Left ventricle myocardium superior (tissue), 1 donor: ENCODE measurements around the gene CYBRD1. TPM values are rescaled to one million over a fixed set of nuclear protein-coding genes. Genes with fewer than 3 reads are reported as not detected.
A peak's percentile ranks its signal among the peaks of the same experiment; 100 is the strongest.

ENCODE experiments used
- ATAC-seq: fragments of 200-7000 bp; cut with Tn5 transposase; one replicate; pipeline ENCODE4 v1.9.1; 2020; ENCODE audit warnings: mild to moderate bottlenecking, moderate library complexity
- DNase-seq: peaks from one replicate; pipeline ENCODE4 v3.0.0-alpha.2; 2020
- intact Hi-C: fragments of 100-400 bp; cut with micrococcal nuclease; formaldehyde crosslinking; loops from one replicate; pipeline ENCODE4 v1.11.0; 2022
- total RNA-seq: library from RNA; stranded (reverse); fragmentation: NEBNext Ultra II Directional; extraction: Animal tissue kit (Norgen Biotek cat#: 25700); gene quantifications from one replicate; pipeline ENCODE4 v1.2.1, GENCODE V29; 2021
- donor health status: DM: no; HTN: yes; CAD: no; lungs with severe emphysema.

The CYBRD1 gene
- total RNA-seq, 1 donor from 2014 or later, result 55.0 TPM

DNA sequence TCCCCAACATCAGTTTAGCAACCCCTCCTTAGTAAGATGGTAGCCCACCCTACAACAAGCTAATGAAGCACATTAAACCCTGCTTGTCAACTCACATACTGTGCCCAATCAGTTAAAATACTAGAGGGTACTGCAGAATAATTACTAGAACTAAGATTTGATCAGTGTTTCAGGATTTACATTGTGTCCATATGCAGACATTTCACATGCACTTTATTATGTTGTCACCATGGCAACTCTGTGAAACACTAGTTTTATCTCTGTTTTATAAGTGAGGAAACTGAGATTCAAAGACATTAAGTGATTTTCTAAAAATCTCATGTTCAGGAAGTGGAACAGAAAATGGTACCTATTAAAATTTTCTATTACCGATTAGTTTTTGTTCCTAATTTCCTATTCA, 61.7 kb downstream of the CYBRD1 start:
- DNase-seq, result no peak
- ATAC-seq, result no peak
- intact Hi-C loops, result no loop called here

DNA sequence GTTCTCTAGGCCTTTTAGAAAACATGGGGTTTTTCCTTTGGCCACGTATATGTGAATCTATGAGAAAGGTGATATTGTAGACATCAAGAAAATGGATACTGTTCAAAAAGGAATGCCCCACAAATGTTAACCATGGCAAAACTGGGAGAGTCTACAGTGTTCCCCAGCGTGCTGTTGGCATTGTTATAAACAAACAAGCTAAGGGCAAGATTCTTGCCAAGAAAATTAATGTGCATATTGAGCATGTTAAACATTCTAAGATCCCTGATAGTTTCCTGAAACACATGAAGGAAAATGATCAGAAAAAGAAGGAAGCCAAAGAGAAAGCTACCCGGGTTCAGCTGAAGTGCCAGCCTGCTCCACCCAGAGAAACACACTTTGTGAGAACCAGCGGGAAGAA, 64.9 kb downstream of the CYBRD1 start:
- intact Hi-C loops, result no loop called here
- DNase-seq (no peak), ATAC-seq (no peak)

DNA sequence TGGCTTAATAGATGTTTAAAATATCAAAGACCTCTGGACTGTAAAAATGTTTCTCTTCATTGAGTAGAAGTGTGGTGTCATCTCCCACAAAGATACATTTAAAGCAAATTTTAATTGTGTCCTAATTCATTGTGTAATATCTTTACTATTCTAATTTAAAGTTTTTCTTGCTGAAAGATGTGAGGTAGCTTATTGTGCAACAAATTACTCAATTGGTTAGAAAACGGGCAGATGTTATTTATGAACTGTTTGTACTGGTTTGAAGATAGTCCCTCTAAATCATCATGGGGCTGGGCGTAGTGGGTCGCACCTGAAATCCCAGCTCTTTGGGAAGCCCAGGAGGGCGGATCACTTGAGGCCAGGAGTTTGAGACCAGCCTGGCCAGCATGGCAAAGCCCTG, 65.3 kb downstream of the CYBRD1 start:
- intact Hi-C loops, result no loop called here
- no peak for DNase-seq
- ATAC-seq, result no peak

DNA sequence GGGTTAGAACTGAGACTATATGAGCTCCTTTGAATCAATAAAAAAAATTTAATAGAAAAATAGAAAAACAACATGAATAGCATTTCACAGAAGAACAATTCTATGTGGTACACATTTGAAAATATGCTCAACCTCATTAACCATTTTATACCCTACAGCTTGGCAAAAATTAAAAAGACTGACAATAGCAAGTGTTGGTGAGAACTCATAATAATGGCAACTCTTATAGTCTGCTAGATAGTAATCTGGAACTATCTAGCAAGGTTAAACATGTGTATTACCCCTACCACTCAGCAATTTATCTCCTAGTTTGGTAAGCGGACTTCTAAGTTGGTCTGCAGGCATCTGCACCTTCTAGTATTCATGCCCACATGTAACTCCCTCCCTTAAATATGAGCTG, 67.8 kb downstream of the CYBRD1 start:
- ATAC-seq (no peak), DNase-seq (no peak)
- intact Hi-C loops, result loop anchor here (10.0 kb wide), 1 partner anchor 525 kb away; no protein-coding TSS in a partner anchor

DNA sequence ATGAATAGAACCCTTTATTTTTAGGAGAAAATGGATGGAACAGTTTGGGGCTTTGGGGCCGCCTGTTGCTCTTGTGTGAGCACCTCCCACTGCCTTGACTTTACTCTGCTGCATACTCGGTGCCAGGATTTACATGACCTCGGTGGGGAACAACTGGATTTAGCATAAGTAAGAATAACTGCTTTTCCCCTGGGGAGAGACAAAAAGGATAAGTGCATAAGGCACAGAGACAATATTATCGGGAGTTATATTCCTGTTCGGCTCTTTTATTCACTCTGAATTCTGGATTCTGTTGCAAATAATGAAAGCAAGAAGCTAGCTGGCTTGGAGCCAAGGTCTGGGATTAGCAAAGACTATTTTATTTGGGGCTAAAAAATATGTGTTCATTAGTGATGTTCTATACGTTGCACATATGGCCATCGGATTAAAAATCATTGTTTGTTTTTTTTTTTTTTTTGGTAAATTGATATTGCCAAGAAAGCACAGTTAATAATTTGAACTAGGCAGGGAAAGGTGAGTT, 69.8 kb downstream of the CYBRD1 start:
- ATAC-seq (no peak), DNase-seq (no peak)
- intact Hi-C loops, result loop anchor here (10.0 kb wide), 1 partner anchor 523 kb away; no protein-coding TSS in a partner anchor

DNA sequence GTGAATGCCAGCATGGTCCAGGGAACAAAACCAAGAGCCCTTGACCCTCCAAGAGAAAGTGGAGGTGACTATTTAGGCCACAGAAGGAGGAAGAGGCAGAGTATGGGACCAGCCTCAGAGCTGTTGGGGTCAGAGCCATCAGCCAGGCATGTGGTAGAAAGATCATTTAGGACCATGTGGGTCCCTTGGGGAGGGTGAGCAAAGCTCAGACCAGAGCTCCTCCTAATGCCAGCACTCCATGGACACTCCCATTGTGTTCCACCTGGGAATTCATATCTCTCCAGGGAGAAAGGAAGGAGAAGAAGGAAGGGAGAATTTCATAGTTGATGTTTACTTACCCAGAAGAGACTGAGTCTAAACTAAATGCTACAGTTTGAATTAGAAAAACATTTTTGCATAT, 73.2 kb downstream of the CYBRD1 start:
- ATAC-seq (no peak), DNase-seq (no peak)
- intact Hi-C loops, result loop anchor here (10.0 kb wide), 1 partner anchor 519 kb away; no protein-coding TSS in a partner anchor

DNA sequence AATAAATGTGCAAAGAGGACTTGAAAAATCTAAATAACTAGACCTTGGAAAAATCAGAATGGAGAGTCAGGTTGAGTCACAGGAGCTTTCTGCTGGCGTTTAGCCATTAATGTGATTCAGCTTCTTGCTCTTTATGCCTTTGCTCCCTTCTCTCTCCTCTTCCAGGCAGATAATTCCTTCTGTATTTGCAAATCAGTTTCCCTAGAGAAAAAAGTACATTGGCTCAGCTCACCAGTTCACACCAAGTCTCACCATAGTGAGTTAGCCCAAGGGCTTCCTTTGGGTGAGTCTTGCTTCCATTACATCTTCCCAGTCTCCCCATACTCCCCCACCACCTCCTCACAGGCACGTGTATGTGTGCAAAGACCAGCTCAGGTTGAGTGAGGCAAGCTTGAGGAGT, 73.6 kb downstream of the CYBRD1 start:
- DNase-seq, result no peak
- ATAC-seq, result no peak
- intact Hi-C loops, result loop anchor here (10.0 kb wide), 1 partner anchor 519 kb away; no protein-coding TSS in a partner anchor

DNA sequence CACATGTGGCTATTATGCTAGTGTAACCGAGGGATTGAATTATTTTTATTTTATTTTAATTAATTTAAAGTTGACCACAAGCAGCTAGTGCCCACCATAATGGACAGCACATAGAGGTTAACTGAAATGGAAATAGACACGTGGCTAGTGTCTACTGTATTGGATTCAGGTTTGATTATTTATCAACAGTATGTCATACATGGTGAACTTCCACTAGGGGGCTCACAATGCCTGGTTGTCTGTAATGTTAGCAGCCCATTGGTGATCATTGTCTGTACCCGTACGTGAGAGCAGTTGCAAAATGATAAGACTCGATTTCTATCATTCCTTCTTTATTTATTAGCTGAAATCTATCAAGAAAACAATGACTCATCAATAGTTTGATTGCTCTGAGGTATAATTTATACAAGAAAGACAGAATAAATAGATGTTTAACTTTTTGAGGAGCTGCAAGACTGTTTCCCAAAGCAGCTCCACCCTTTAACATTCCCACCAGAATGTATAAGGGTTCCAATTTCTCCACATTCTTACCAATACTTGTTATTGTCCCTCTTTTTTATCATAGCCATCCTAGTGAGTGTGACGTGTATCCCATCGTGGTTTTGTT, 76.5 kb downstream of the CYBRD1 start:
- intact Hi-C loops, result loop anchor here (10.0 kb wide), 1 partner anchor 516 kb away; no protein-coding TSS in a partner anchor
- ATAC-seq (peak; percentile 74), DNase-seq (no peak)

DNA sequence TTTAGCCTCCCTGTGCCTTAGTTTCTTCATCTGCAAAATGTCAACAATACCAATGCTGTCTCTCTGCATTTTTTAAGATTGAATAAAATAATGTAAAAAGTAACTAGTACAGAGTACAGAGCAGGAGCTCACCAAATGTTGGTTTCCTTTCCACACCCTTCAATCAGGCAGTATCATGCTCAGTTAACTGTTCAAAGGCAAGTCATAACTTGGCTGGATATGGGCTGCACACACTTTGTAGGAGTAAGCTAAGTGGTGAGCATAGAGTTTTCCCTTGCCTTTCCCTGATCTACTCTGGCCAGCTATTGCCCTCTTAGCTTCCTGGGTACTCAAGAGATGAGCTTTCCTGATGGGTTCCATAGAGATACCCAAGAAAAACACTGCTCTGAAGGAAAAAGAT, 77.9 kb downstream of the CYBRD1 start:
- no peak for ATAC-seq
- intact Hi-C loops, result no loop called here
- no peak for DNase-seq

DNA sequence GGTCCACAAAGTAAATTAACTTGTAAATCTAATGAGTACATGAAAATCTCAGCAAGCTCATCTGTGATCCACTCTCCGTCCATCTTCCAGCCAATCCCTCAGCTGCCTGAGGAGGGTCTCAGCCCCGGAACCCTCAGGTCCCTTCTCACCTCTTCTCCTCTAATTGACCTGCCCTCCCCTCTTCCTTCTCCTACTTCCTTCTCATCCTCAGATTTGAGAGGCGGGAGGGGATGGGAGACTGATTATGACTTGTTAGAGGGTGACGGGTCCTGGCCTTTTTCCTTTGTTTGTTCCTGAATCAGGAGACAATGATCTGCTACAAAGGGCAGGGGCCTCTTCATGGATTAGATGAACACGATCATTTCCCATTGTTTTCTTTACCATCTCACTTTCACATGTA, 80.1 kb downstream of the CYBRD1 start:
- no peak for DNase-seq
- no peak for ATAC-seq
- intact Hi-C loops, result no loop called here

Other genes with a start within 250 kb of the CYBRD1 start
- gene METTL8, start 88.5 kb upstream of the CYBRD1 start, total RNA-seq, result 8.2 TPM
- gene DCAF17, start 88.2 kb upstream of the CYBRD1 start, total RNA-seq, result 5.8 TPM
- gene DYNC1I2, start 165.0 kb downstream of the CYBRD1 start, total RNA-seq, result 71.2 TPM